ENCODE measurements around the gene RLBP1.

DNA sequence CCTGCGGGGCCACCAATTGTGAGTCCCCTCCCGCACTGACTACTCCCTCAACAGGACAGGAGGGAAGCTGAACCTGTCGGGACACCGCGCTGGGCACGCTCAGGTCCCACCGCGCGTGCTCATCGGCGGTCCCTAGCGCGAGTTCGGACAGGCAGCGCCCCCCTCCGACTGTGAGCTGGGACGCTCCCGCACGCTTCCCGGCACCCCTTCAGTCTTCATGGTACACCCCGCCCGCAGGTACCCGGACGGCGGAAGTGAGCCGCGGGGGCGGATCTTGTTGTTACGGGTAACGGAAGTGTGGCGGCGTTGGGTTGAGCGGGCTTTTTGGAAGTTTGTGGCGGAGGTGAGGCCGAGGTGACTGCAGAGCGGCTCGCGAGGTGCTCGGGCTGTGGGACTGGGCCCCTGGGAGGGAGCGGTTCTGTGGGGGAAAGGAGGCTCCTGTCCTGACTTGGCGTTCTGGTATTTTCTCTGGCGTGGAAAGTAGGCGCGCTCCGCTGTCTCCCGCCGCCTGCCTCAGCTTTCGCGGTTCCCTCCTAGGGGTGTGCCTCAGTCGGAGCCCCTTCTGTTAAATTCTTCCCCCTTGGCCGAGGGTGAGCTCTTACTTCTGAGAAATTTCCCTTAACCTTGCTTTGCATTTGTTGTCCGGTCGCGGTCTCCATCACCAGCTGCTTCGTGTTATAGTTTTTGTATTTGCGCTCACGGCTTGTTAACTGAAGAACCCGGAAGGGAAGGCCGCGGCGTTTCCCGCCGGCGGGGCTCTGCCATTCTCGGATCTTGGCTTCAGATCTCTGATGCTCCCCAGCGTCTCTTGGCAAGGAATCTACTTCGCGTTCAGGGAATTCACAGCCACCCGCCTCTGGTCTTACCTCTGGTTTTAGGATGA is 22.6 kb upstream of the RLBP1 start, which contains the start of gene FANCI:
- TF ChIP-seq POLR2A (IDR thresholded peaks at IDR 0.05; ENCODE audit: low read depth, low read length) (no peak), SMC3 (IDR thresholded peaks at IDR 0.05; ENCODE audit: low read depth, low read length) (no peak), RFX5 (IDR thresholded peaks at IDR 0.05; ENCODE audit: low read depth, low read length) (no peak), FOS (IDR thresholded peaks at IDR 0.05; ENCODE audit: low read depth, low read length) (no peak), MAFK (IDR thresholded peaks at IDR 0.05; ENCODE audit: low read depth, low read length) (no peak), CEBPB (IDR thresholded peaks at IDR 0.05; ENCODE audit: low read depth, low read length) (no peak), RCOR1 (IDR thresholded peaks at IDR 0.05; ENCODE audit: insufficient replicate concordance, low read length) (no peak), MXI1 (IDR thresholded peaks at IDR 0.05; ENCODE audit: borderline replicate concordance, low read depth, low read length) (peak; percentile 92)
- TF ChIP-seq, protein P1, sequence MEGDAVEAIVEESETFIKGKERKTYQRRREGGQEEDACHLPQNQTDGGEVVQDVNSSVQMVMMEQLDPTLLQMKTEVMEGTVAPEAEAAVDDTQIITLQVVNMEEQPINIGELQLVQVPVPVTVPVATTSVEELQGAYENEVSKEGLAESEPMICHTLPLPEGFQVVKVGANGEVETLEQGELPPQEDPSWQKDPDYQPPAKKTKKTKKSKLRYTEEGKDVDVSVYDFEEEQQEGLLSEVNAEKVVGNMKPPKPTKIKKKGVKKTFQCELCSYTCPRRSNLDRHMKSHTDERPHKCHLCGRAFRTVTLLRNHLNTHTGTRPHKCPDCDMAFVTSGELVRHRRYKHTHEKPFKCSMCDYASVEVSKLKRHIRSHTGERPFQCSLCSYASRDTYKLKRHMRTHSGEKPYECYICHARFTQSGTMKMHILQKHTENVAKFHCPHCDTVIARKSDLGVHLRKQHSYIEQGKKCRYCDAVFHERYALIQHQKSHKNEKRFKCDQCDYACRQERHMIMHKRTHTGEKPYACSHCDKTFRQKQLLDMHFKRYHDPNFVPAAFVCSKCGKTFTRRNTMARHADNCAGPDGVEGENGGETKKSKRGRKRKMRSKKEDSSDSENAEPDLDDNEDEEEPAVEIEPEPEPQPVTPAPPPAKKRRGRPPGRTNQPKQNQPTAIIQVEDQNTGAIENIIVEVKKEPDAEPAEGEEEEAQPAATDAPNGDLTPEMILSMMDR (conservative IDR thresholded peaks at IDR 0.05; ENCODE audit: low read depth, low read length), result peak; percentile 63
- TF ChIP-seq, protein P2, sequence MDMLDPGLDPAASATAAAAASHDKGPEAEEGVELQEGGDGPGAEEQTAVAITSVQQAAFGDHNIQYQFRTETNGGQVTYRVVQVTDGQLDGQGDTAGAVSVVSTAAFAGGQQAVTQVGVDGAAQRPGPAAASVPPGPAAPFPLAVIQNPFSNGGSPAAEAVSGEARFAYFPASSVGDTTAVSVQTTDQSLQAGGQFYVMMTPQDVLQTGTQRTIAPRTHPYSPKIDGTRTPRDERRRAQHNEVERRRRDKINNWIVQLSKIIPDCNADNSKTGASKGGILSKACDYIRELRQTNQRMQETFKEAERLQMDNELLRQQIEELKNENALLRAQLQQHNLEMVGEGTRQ (IDR thresholded peaks at IDR 0.05; ENCODE audit: low read depth, low read length), result no peak
